Measurements from ENCODE around the gene KRTAP17-1.
"Not testable (repeated sequence)": the region's sequence is repeated elsewhere in the genome, so short reads cannot be mapped to it uniquely, and the experiment has no call there.

Gene KRTAP17-1, protein sequence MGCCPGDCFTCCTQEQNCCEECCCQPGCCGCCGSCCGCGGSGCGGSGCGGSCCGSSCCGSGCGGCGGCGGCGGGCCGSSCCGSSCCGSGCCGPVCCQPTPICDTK

GRCh38 chr17:41315204-41315794, at the start of gene KRTAP17-1:
KRTAP17-1 (minus strand) TSS chr17:41315710; CDS start chr17:41315650, 60 bp downstream.
- DNase-seq, result no peak

DNA sequence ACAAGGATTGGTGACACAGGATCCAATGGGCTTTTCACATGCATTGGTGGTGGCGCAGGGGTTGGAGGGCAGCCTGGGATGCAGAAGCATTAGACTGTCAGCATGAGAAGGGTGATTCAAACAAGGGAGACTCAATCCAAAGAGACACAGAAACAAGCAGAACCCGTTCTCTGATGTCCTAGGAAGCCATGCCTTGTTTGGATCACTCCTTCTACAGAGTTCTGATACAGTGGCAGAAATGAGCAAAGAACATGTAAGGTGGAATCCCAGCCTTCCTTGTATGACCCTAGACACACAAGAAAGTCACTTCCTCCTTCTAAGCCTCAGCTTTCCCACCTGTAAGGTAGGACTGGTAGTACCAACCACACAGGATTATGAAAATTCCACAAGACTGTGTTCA, 48.4 kb upstream of the KRTAP17-1 start:
- no peak for DNase-seq

DNA sequence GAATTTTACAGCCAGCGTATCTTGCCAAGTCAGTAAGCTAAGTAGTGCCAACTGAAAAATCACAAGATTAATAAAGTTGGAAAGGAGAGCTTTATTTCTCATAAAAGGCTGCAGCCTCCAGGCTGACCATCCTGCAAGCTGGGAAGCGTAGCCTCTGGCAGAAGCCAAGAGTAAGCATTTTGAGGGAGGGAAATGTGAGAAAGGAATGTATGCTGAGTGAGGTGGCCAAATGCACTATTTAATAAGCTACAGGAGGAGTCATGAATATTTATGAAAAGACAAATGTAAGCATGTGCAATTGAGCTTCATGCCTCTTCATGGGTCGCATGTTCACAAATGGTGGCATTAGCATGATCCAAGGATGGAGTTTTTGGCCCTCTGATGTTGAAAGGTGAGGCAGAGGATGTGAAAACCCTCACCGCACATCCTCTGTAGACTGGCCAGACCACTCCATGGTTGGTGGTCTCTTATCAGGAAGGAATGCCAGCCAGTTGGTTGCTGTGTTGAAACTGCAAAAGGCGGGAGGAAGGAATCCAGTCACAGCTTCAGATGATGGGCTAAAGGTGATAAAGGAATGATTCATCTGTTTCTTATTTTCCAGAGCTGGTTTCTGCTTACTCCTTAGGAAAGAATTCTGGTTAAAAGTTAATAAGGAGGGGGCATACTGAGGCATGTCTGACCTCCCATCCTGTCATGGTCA, 44.9 kb upstream of the KRTAP17-1 start:
- no peak for DNase-seq

DNA sequence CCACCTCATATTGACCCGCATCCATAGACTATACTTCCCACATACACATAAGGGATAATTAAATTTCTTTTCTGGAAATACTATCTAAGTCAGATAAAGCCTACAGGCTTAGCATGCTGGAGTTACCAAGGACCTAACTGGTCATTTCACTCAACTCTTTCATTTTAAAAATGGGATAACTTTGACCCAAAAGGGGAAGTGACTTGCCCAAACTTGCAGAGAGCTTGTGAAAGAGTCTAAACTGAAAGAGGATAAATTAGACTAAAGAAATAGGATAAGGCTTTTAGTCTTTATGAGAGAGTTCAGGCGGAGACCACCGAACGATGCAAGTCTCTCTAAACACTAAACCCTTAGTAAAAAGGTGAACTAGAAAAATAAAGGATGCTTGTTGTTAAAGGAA, 39.0 kb upstream of the KRTAP17-1 start:
- DNase-seq, result no peak

DNA sequence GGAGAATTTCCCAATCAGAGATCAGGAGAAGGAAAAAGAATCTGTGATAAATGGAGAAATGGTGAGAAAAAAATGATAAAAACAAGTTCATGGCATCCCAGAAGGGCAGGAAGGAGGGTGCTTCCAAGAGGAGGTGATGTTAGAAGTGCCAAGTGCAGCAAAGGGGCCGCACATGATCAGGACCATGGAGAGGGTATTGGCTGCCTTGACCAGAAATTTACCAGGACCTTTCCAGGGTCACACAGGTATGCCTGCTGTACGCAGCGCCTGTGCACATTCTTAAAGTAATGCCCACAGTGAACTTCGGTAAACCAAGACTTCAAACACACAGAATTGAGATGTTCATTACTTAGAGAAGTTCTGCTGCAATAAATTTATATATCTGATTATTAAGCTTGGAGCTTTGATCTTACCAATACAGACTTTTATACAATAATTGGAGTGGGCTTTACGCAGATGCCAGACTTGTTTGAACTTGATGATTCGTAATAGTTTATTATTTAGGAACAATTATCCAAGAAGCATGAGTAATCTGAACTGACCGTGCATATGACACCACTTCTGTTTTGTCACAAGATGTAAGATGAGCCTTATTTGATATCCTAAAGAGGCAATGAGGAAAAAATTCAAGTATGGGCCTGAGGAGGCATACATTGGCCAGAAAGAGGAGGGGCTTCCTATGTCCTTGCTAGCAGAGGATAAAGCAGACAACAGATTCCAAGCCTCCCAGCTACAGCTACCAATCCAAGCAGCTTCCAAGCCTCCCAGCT, 37.3 kb upstream of the KRTAP17-1 start:
- DNase-seq, result no peak

GRCh38 chr17:41351177-41351576, 35.7 kb upstream of the KRTAP17-1 start:
- no peak for DNase-seq

DNA sequence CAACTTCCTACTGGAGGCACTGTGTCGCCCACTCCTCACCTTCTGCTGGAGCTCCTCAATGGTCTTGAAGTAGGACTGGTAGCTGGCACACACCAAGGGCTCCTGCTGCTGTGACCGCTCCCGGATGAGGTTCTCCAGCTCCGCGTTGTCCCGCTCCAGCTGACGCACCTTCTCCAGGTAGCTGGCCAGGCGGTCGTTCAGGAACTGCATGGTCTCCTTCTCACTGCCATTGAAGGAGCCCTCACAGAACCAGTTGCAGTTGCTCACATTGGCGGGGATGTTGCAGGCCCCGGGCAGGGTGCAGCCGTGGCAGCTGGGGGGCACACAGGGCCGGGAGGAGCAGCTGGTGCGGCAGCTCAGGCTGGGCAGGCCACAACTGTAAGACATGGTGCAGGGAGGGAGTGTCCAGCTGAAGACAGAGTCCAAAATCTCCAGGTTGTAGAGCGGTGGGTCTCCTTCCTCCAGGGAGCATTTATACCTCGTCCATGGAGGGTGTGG, 34.9 kb upstream of the KRTAP17-1 start, which contains the start of gene KRT33A:
Gene KRT33A (minus strand): TSS at position 448 of the 498 bp plus-strand sequence. CDS start 61 bp downstream, at position 387.
- DNase-seq, result not testable (repeated sequence)

DNA sequence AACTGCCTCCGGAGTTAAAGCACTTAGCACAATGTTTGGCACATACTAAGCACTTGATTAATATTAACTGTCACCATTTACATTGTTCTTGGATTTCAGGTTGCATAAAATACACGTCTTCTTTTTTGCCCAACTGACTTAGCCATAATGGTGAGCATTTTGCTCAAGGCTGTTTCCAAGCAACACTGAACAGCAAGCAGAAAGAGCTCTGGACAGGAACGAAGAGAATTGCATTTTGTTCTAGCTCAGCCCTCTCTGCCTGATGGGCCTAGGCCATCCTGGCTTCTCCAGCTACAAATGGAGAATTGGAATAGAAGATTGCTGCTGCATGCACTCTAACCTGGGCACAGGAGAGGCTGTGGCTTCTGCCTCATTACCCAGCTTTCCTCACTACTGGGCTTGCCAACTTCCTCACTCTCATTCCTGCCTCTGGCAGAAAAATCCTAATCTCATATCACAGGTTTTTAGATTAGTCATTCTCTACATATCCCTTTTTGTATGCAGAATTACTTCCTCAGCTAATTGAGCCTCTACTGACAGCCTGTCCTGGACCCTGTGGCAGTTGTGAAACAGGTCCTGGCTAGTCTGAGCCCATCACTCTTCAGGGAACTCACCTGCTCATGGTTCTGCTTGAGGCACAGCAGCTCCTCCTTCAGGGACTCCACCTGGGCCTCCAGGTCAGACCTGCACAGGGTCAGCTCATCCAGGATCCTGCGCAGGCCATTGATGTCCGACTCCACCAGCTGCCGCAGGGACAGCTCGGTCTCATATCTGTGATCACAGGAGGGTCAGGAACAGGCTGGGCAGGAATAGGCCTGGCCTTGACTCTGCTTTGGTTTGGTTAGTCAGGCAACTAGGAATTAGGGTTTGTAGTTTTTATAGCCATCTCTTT, 32.6 kb upstream of the KRTAP17-1 start:
- DNase-seq, result peak in 1 of 58 donors; percentile 3

- DNase-seq, result not testable (repeated sequence)
These were observed 30.9 kb upstream of the KRTAP17-1 start for GRCh38 chr17:41346421-41346820.

GRCh38 chr17:41345992-41346391, 30.5 kb upstream of the KRTAP17-1 start:
- DNase-seq, result no peak

- DNase-seq, result no peak
These were observed 27.5 kb upstream of the KRTAP17-1 start for GRCh38 chr17:41343029-41343428.

DNA sequence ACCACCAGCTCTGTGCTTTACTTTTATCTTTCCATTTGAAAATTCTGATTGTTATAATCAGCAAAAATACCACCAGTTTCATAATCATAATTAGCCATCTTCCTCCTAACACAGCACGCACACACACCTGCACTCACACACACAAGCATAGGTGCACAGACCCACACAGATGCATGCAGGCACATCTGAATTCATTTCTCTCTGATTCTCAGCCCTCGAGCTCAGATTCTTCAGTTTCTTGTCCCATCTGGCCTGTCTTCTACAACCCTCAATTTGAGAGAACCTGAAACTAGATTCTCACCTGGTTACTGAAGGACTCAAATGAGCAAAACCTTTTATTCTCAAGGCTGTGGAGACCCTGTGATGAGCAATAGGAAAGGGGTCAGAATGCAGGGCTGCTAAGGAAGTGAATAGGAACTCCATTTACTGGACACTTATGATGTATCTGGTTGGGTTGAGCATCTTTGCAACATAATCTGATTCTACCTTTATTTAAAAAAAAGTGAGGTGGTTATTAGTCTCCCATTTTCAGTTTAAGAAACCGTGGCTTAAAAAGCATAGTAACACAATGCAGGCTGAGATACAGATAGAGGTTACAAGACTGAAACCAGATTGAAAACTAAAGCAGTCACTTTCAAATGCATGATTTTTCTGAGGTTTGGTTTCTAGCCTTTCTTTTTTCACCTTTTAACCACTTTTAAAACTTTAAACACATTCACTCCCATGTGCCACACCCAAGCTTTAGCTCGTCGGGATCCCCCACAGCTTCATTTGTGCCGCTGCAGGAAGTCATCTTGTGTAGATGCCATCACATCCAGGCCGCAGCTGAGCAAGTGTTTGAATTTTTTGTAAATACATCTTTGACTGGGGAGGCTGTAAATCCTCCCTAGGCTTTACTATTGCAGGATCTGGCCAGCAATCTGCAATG, 25.7 kb upstream of the KRTAP17-1 start:
- DNase-seq, result no peak

DNA sequence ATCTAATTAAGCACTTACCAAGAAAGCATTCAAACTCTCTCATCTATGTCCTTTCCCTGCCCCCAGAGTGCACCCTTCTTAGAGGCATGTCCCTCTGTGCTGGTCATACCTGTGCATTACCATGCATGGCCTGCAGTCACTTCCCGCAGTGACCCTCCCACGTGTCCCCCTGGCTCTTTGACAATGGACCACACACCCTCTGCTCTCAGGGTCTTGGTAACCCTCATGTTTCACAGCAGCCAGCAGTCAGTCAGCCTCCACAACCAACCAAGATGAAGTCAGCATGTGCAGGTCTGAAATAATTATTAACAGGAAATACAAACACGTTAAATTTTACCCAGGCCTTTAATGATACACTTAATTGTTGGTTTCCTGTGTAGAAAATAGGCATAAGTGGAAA, 25.0 kb upstream of the KRTAP17-1 start:
- no peak for DNase-seq

GRCh38 chr17:41339571-41340172, 24.2 kb upstream of the KRTAP17-1 start:
- no peak for DNase-seq

GRCh38 chr17:41338961-41339485, 23.5 kb upstream of the KRTAP17-1 start:
- no peak for DNase-seq

DNA sequence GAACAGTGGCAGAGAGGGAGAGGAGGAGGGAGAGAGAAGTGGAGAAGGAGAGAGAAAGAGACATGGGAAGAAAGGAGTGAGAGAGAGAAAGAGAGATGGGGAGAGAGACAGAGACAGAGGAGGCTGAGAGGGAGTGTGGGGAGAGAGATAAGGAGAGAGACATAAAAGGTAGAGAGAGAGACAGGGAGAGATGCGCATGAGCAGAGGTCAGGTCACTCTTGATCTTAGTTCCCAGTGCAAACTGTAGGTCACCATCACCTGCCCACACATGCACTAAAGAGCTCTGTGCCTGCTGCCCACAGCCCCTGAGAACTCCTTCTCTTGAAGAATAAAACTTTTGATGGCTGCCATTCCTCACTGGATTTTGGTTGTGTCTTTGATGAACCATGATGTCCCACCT, 20.2 kb upstream of the KRTAP17-1 start:
- DNase-seq, result no peak

GRCh38 chr17:41334385-41335305, 19.1 kb upstream of the KRTAP17-1 start:
- no peak for DNase-seq

- DNase-seq, result no peak
These were observed 18.3 kb upstream of the KRTAP17-1 start for GRCh38 chr17:41333836-41334235.

Measured in anterior cingulate cortex (tissue), 58 donors.